Mesenchymal stem cell (in vitro differentiated cells and primary cell): ENCODE measurements around the gene BCR.

Experiments used
- DNase-seq: peaks from one replicate; pipeline ENCODE4 v3.0.0-alpha.2; 2013
- H2AFZ ChIP-seq: one replicate; pipeline ENCODE4 v1.6.1; 2013; ENCODE audit warnings: low read depth, mild to moderate bottlenecking, control low read depth, inconsistent platforms, low read length, moderate library complexity
- H2AK5ac ChIP-seq: 2 replicates; pipeline ENCODE4 v1.6.1; 2013; ENCODE audit warnings: low read length, moderate library complexity, mild to moderate bottlenecking, inconsistent platforms; ENCODE audit not compliant: severe bottlenecking
- H2BK120ac ChIP-seq: one replicate; pipeline ENCODE4 v1.6.1; 2013; ENCODE audit warnings: low read depth, mild to moderate bottlenecking, inconsistent platforms, low read length, moderate library complexity
- H2BK12ac ChIP-seq, 2 experiments: one replicate each; pipeline ENCODE4 v1.6.1; 2013; ENCODE audit warnings: inconsistent platforms in 2 of 2, low read length in 2 of 2, mild to moderate bottlenecking in 2 of 2, moderate library complexity in 2 of 2, control low read depth in 1 of 2
- H2BK15ac ChIP-seq: one replicate; pipeline ENCODE4 v1.6.1; 2013; ENCODE audit warnings: mild to moderate bottlenecking, low read depth, inconsistent platforms; ENCODE audit not compliant: poor library complexity, severe bottlenecking
- H2BK5ac ChIP-seq: 2 replicates; pipeline ENCODE4 v1.6.1; 2013; ENCODE audit warnings: low read depth, mild to moderate bottlenecking, low read length, control low read depth, inconsistent platforms; ENCODE audit not compliant: poor library complexity, severe bottlenecking
- H3K14ac ChIP-seq, 2 experiments: one replicate each; pipeline ENCODE4 v1.6.1; 2013; ENCODE audit warnings: inconsistent platforms in 2 of 2, low read length in 2 of 2, control low read depth in 1 of 2, mild to moderate bottlenecking in 1 of 2, moderate library complexity in 1 of 2
- H3K18ac ChIP-seq, 2 experiments: one replicate each; pipeline ENCODE4 v1.6.1; 2013; ENCODE audit warnings: inconsistent platforms in 2 of 2, low read length in 2 of 2, control low read depth in 1 of 2, low read depth in 1 of 2, mild to moderate bottlenecking in 1 of 2
- H3K23ac ChIP-seq, 2 experiments: one replicate each; pipeline ENCODE4 v1.6.1; 2013; ENCODE audit warnings: inconsistent platforms in 2 of 2, low read length in 2 of 2, mild to moderate bottlenecking in 2 of 2, moderate library complexity in 2 of 2, control low read depth in 1 of 2
- H3K27ac ChIP-seq: 2 replicates; pipeline ENCODE4 v1.5.1; 2013; ENCODE audit warnings: mild to moderate bottlenecking, moderate library complexity, low read length, control low read depth, inconsistent platforms; ENCODE audit not compliant: poor library complexity, severe bottlenecking
- H3K27me3 ChIP-seq, 2 experiments: 2 replicates each; pipeline versions ENCODE4 v1.6.1 to v1.7.0; 2013; ENCODE audit warnings: low read length in 2 of 2, mild to moderate bottlenecking in 2 of 2, moderate library complexity in 2 of 2, control low read depth in 1 of 2, inconsistent platforms in 1 of 2; ENCODE audit not compliant: control insufficient read depth in 1 of 2, insufficient read depth in 1 of 2
- H3K36me3 ChIP-seq, 2 experiments: 2 replicates each; pipeline versions ENCODE4 v1.6.1 to v1.7.0; 2013; ENCODE audit warnings: low read length in 2 of 2, control low read depth in 1 of 2, inconsistent platforms in 1 of 2, low read depth in 1 of 2, mild to moderate bottlenecking in 1 of 2; ENCODE audit not compliant: insufficient read depth in 2 of 2, control insufficient read depth in 1 of 2
- H3K4ac ChIP-seq, 2 experiments: one replicate each; pipeline ENCODE4 v1.6.1; 2013; ENCODE audit warnings: inconsistent platforms in 2 of 2, low read length in 2 of 2, mild to moderate bottlenecking in 2 of 2, moderate library complexity in 2 of 2, control low read depth in 1 of 2, low read depth in 1 of 2
- H3K4me1 ChIP-seq: 2 replicates; pipeline ENCODE4 v1.6.1; 2013; ENCODE audit warnings: low read depth, low read length, control low read depth; ENCODE audit not compliant: control insufficient read depth, insufficient read depth
- H3K4me2 ChIP-seq: 2 replicates; pipeline ENCODE4 v1.6.1; 2013; ENCODE audit warnings: low read length, mild to moderate bottlenecking, inconsistent platforms; ENCODE audit not compliant: poor library complexity, severe bottlenecking
- H3K4me3 ChIP-seq, 2 experiments: 2 replicates each; pipeline versions ENCODE4 v1.5.1 to v1.7.0; 2013; ENCODE audit warnings: low read length in 2 of 2, mild to moderate bottlenecking in 2 of 2, control low read depth in 1 of 2, low read depth in 1 of 2; ENCODE audit not compliant: insufficient read depth in 1 of 2
- H3K79me1 ChIP-seq: replicated peaks from 2 replicates; pipeline ENCODE4 v1.6.1; 2013; ENCODE audit warnings: mild to moderate bottlenecking, control low read depth, low read length, inconsistent platforms; ENCODE audit not compliant: poor library complexity, severe bottlenecking
- H3K9ac ChIP-seq: 2 replicates; pipeline ENCODE4 v1.7.0; 2013; ENCODE audit warnings: mild to moderate bottlenecking, low read length, moderate library complexity
- H3K9me3 ChIP-seq: 2 replicates; pipeline ENCODE4 v1.7.0; 2013; ENCODE audit warnings: mild to moderate bottlenecking, low read length; ENCODE audit not compliant: control insufficient read depth
- H4K8ac ChIP-seq: one replicate; pipeline ENCODE4 v1.6.1; 2013; ENCODE audit warnings: inconsistent platforms, mild to moderate bottlenecking, low read length, moderate library complexity
- H4K91ac ChIP-seq: one replicate; pipeline ENCODE4 v1.6.1; 2013; ENCODE audit warnings: mild to moderate bottlenecking, low read length, inconsistent platforms
- WGBS: methylation state at CpG from one replicate; pipeline ENCODE4 v1.1.7; 2013; ENCODE audit warnings: mixed read lengths; 5-methylcytosine and 5-hydroxymethylcytosine counted together

BCR gene

GRCh38 chr22:23221351-23221804 lies 41.1 kb downstream of the BCR start:
- peaks cover 0 to 4% of the 10 kb centered on the region in 2 experiments for H3K36me3 ChIP-seq
- H3K9ac ChIP-seq, result no peak overlapping the region
- H3K4me2 ChIP-seq, result no peak overlapping the region
- H2BK15ac ChIP-seq, result no peak overlapping the region
- H3K4me3 ChIP-seq, result no peak overlapping the region
- no peaks in the 10 kb centered on the region for H3K27me3 ChIP-seq
- no peak overlapping the region for H2BK12ac ChIP-seq
- no peak overlapping the region for H4K8ac ChIP-seq
- peaks cover 63% of the 10 kb centered on the region for H3K4me1 ChIP-seq
- H4K91ac ChIP-seq, result no peak overlapping the region
- WGBS, result 95% methylated on average over 3 of the region's 3 CpGs
- no peak overlapping the region for H3K18ac ChIP-seq
- no peak overlapping the region for H2BK120ac ChIP-seq
- no peak overlapping the region for H3K4ac ChIP-seq
- no peak overlapping the region for H3K14ac ChIP-seq
- no peak overlapping the region for H2BK5ac ChIP-seq
- DNase-seq, result no peak
- H3K9me3 ChIP-seq, result no peaks in the 10 kb centered on the region
- no peak overlapping the region for H3K23ac ChIP-seq
- H2AFZ ChIP-seq, result no peak overlapping the region
- H3K79me1 ChIP-seq, result peaks cover 58% of the 10 kb centered on the region
- H3K27ac ChIP-seq, result no peak overlapping the region
- peak overlapping the region; percentile 1 for H2AK5ac ChIP-seq

- Histone ChIP-seq H3K9ac (no peak overlapping the region), H4K8ac (no peak overlapping the region), H3K27ac (no peak overlapping the region), H2BK12ac (no peak overlapping the region), H2AK5ac (no peak overlapping the region), H2AFZ (no peak overlapping the region), H3K79me1 (peaks cover 57% of the 10 kb centered on the region), H3K4me3 (no peak overlapping the region), H3K27me3 (no peaks in the 10 kb centered on the region), H2BK120ac (no peak overlapping the region), H4K91ac (no peak overlapping the region), H2BK5ac (no peak overlapping the region), H3K4me1 (peaks cover 63% of the 10 kb centered on the region), H3K9me3 (no peaks in the 10 kb centered on the region), H3K18ac (no peak overlapping the region), H3K36me3 (peaks cover 0 to 2% of the 10 kb centered on the region in 2 experiments), H3K4me2 (no peak overlapping the region), H3K14ac (peak overlapping the region in 1 of 2 experiments; percentile 29), H2BK15ac (no peak overlapping the region), H3K23ac (no peak overlapping the region), H3K4ac (no peak overlapping the region)
- 93% methylated on average over 11 of the region's 11 CpGs for WGBS
- no peak for DNase-seq
Observed at GRCh38 chr22:23222033-23222792, 41.9 kb downstream of the BCR start.

- Histone ChIP-seq H3K23ac (no peak overlapping the region), H3K4me2 (no peak overlapping the region), H2BK5ac (no peak overlapping the region), H2AFZ (no peak overlapping the region), H3K14ac (no peak overlapping the region), H3K4me3 (no peak overlapping the region), H3K79me1 (peaks cover 59% of the 10 kb centered on the region), H3K18ac (no peak overlapping the region), H3K4me1 (peaks cover 58% of the 10 kb centered on the region), H4K91ac (peak overlapping the region; percentile 8), H2BK12ac (no peak overlapping the region), H3K27me3 (no peaks in the 10 kb centered on the region), H3K9ac (no peak overlapping the region), H3K9me3 (no peaks in the 10 kb centered on the region), H3K4ac (no peak overlapping the region), H2BK15ac (no peak overlapping the region), H4K8ac (peak overlapping the region; percentile 1), H2BK120ac (no peak overlapping the region), H3K36me3 (no peaks in the 10 kb centered on the region), H2AK5ac (no peak overlapping the region), H3K27ac (no peak overlapping the region)
- 100% methylated on average over 3 of the region's 4 CpGs for WGBS
- no peak for DNase-seq
Observed at GRCh38 chr22:23222793-23223568, 42.7 kb downstream of the BCR start.

GRCh38 chr22:23223569-23224317 lies 43.4 kb downstream of the BCR start:
- peaks cover 50% of the 10 kb centered on the region for H3K4me1 ChIP-seq
- no peak overlapping the region for H2AFZ ChIP-seq
- no peak overlapping the region for H2BK15ac ChIP-seq
- no peak overlapping the region for H4K91ac ChIP-seq
- H2AK5ac ChIP-seq, result peak overlapping the region; percentile 63
- peak overlapping the region; percentile 24 for H3K4me2 ChIP-seq
- no peak overlapping the region for H3K4ac ChIP-seq
- H3K36me3 ChIP-seq, result no peaks in the 10 kb centered on the region
- H3K27ac ChIP-seq, result no peak overlapping the region
- 90% methylated on average over 12 of the region's 12 CpGs for WGBS
- no peaks in the 10 kb centered on the region for H3K27me3 ChIP-seq
- no peak overlapping the region for H3K9ac ChIP-seq
- H3K18ac ChIP-seq, result no peak overlapping the region
- DNase-seq, result no peak
- H2BK12ac ChIP-seq, result no peak overlapping the region
- H2BK120ac ChIP-seq, result no peak overlapping the region
- H3K79me1 ChIP-seq, result peaks cover 56% of the 10 kb centered on the region
- no peak overlapping the region for H3K4me3 ChIP-seq
- H3K9me3 ChIP-seq, result peaks cover 7% of the 10 kb centered on the region
- no peak overlapping the region for H4K8ac ChIP-seq
- peak overlapping the region; percentile 34 for H2BK5ac ChIP-seq
- H3K23ac ChIP-seq, result no peak overlapping the region
- no peak overlapping the region for H3K14ac ChIP-seq
